ENCODE measurements around the gene ZBTB38.

ZBTB38 gene

DNA sequence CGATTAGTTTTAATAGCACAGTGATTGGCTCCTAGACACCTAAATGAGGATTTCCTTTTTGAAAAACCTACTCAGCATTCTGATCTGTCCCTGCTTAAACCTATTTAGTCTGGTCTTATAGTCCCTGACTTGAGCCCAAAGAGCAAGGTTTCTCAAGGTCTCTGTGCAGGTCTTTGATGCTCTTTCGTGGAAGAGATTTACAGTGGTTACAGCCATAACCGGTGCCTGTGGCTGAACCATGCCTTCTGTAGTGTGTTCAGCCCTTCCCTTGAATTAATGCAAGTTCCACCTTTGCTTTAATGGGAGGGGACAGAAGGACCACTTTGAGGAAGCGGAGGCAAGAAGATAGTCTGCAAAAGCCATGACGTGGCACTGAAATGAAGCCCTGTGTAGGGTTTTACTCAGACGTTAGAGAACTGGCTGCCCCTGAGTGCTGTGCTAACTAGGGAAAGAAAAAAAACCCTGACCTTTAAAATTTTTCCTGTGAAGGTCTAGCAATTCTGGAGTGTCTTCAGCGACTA is 43.0 kb downstream of the ZBTB38 start:
- no CpG with 5 or more reads among the region's 7 CpGs for WGBS, 2 donors (ENCODE audit: extremely low coverage in 2 of 2, insufficient read length in 2 of 2, insufficient replicate concordance in 1 of 2)
- H2BK15ac ChIP-seq (ENCODE audit: low read length) = no peak overlapping the region
- H3K4ac ChIP-seq (ENCODE audit: low read length) = no peak overlapping the region

DNA sequence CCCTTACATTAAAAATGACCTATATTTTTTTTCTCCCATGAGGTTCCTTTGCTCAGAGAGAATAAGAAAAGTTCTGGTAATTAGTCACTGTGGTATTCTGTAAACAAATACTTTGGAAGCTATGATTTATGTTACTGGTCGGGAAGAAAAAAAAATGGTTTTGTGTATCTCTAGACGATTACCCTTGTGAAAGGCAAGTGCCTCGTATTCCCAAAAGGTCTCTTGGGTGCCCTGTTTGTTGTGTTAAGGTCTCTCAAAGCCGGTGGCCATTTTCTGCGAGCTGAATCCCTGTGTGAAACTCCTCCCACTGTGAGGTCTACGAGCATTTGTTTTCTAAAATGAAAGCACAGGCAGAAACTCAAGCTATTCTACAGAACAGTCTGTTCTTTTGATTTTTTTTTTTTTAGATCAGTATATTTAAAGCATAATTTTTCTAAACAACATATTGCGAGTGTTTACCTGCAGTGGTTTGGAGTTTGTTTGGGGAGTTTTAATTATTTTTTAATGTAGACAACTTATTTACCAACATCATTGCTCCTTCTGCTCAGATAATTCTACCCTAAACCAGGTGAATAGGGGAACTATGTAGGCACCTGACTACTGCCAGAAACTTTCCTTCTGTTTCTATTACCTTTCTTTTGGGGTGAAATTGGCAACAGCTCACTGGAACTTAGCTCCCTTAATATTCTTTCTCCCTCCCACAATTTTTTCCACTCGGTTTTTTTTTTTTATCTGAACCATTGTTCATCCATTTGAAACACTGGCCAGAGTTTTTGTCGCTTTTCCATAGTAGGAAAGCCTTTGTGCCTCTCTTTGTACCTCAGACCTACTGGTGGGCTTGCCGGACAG is 44.0 kb downstream of the ZBTB38 start:
- whole genome bisulfite sequencing, 2 donors (ENCODE audit: extremely low coverage in 2 of 2, insufficient read length in 2 of 2, insufficient replicate concordance in 1 of 2) = no CpG with 5 or more reads among the region's 10 CpGs
- Histone ChIP-seq H3K4me3 (ENCODE audit: low read length in 2 of 2) (no peak overlapping the region), H2AK5ac (ENCODE audit: low read depth, low read length) (no peak overlapping the region), H3K4ac (ENCODE audit: low read length) (no peak overlapping the region), H2AFZ (ENCODE audit: low read length) (peak overlapping the region; percentile 48), H2BK5ac (ENCODE audit: low read length) (no peak overlapping the region), H2BK15ac (ENCODE audit: low read length) (no peak overlapping the region), H4K91ac (ENCODE audit: low read depth, low read length, poor library complexity) (no peak overlapping the region), H3K79me1 (ENCODE audit: low read depth, low read length) (no peaks in the 10 kb centered on the region), H3K9me3 (replicated peaks in 1 of 2; ENCODE audit: control insufficient read depth in 2 of 2, insufficient read depth in 1 of 2, low read depth in 1 of 2, low read length in 2 of 2) (no peaks in the 10 kb centered on the region), H3K18ac (ENCODE audit: low read length) (no peak overlapping the region), H3K9ac (ENCODE audit: low read depth, low read length, poor library complexity) (no peak overlapping the region), H3K4me2 (ENCODE audit: insufficient read depth, low read length, poor library complexity, severe bottlenecking) (no peak overlapping the region), H3K4me1 (ENCODE audit: control insufficient read depth in 2 of 2, insufficient read depth in 1 of 2, low read depth in 1 of 2, low read length in 2 of 2) (peaks cover 2 to 7% of the 10 kb centered on the region in 2 donors), H3K36me3 (replicated peaks in 1 of 2; ENCODE audit: control insufficient read depth in 2 of 2, insufficient read depth in 2 of 2, low read length in 2 of 2) (peaks cover 1 to 16% of the 10 kb centered on the region in 2 donors), H3K27ac (replicated peaks; ENCODE audit: low read length) (no peak overlapping the region), H2BK120ac (ENCODE audit: low read depth, low read length) (no peak overlapping the region), H4K8ac (ENCODE audit: low read depth, low read length) (no peak overlapping the region), H3K27me3 (ENCODE audit: control insufficient read depth in 3 of 3, insufficient read depth in 3 of 3, low read depth in 1 of 3, low read length in 3 of 3) (no peaks in the 10 kb centered on the region), H3K14ac (ENCODE audit: low read length) (no peak overlapping the region), H3K23ac (ENCODE audit: low read depth, low read length, poor library complexity) (no peak overlapping the region), H2BK12ac (ENCODE audit: low read length) (no peak overlapping the region)
- no peak for DNase-seq (ENCODE audit: low spot score)

More for the DNA sequence above, 43.0 kb downstream of the ZBTB38 start:
- no peak overlapping the region for H2AK5ac ChIP-seq (ENCODE audit: low read depth, low read length)
- H3K79me1 ChIP-seq (ENCODE audit: low read depth, low read length) = no peaks in the 10 kb centered on the region
- H3K4me1 ChIP-seq (ENCODE audit: control insufficient read depth in 2 of 2, insufficient read depth in 1 of 2, low read depth in 1 of 2, low read length in 2 of 2) = peaks cover 2 to 7% of the 10 kb centered on the region in 2 donors
- H3K9ac ChIP-seq (ENCODE audit: low read depth, low read length, poor library complexity) = no peak overlapping the region
- no peak overlapping the region for H3K14ac ChIP-seq (ENCODE audit: low read length)
- DNase-seq (ENCODE audit: low spot score) = no peak
- H4K91ac ChIP-seq (ENCODE audit: low read depth, low read length, poor library complexity) = no peak overlapping the region
- H3K27me3 ChIP-seq (ENCODE audit: control insufficient read depth in 3 of 3, insufficient read depth in 3 of 3, low read depth in 1 of 3, low read length in 3 of 3) = peaks cover 0 to under 1% (median 0%) of the 10 kb centered on the region in 3 experiments
- no peak overlapping the region for H2BK120ac ChIP-seq (ENCODE audit: low read depth, low read length)
- H3K27ac ChIP-seq (replicated peaks; ENCODE audit: low read length) = no peak overlapping the region
- no peak overlapping the region for H3K4me3 ChIP-seq (ENCODE audit: low read length in 2 of 2)
- no peak overlapping the region for H3K4me2 ChIP-seq (ENCODE audit: insufficient read depth, low read length, poor library complexity, severe bottlenecking)
- no peaks in the 10 kb centered on the region for H3K9me3 ChIP-seq (replicated peaks in 1 of 2; ENCODE audit: control insufficient read depth in 2 of 2, insufficient read depth in 1 of 2, low read depth in 1 of 2, low read length in 2 of 2)
- no peak overlapping the region for H3K23ac ChIP-seq (ENCODE audit: low read depth, low read length, poor library complexity)
- H2BK5ac ChIP-seq (ENCODE audit: low read length) = no peak overlapping the region
- peaks cover 1 to 20% of the 10 kb centered on the region in 2 donors for H3K36me3 ChIP-seq (replicated peaks in 1 of 2; ENCODE audit: control insufficient read depth in 2 of 2, insufficient read depth in 2 of 2, low read length in 2 of 2)
- no peak overlapping the region for H3K18ac ChIP-seq (ENCODE audit: low read length)
- no peak overlapping the region for H2AFZ ChIP-seq (ENCODE audit: low read length)
- H4K8ac ChIP-seq (ENCODE audit: low read depth, low read length) = no peak overlapping the region
- H2BK12ac ChIP-seq (ENCODE audit: low read length) = no peak overlapping the region

DNA sequence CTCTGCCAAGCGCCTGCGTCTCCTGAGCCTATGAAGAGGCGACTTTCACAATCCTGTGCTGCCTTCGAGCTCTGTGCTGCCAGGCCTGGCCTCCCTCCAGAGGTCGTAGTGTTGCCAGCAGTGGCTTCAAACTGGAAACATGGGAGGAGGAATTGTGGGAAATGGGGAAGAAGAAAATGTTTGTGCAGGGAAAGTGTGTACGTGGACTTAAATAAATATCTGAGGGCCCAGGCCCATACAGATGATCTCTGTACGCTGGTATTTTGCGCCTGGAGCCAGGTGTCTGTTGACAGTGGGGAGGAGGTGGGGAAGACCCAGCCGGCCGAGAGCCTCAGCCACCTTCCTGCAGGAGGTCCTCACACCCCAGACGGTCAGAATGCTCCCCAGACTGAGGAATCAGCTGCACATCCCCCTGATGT is 44.6 kb downstream of the ZBTB38 start:
- Histone ChIP-seq H3K27me3 (ENCODE audit: control insufficient read depth in 3 of 3, insufficient read depth in 3 of 3, low read depth in 1 of 3, low read length in 3 of 3) (no peaks in the 10 kb centered on the region), H3K4me1 (ENCODE audit: control insufficient read depth in 2 of 2, insufficient read depth in 1 of 2, low read depth in 1 of 2, low read length in 2 of 2) (peaks cover 2 to 7% of the 10 kb centered on the region in 2 donors), H3K9ac (ENCODE audit: low read depth, low read length, poor library complexity) (no peak overlapping the region), H3K4me2 (ENCODE audit: insufficient read depth, low read length, poor library complexity, severe bottlenecking) (no peak overlapping the region), H4K91ac (ENCODE audit: low read depth, low read length, poor library complexity) (no peak overlapping the region), H3K23ac (ENCODE audit: low read depth, low read length, poor library complexity) (no peak overlapping the region), H3K4me3 (ENCODE audit: low read length in 2 of 2) (no peak overlapping the region), H3K18ac (ENCODE audit: low read length) (peak overlapping the region; percentile 27), H2BK12ac (ENCODE audit: low read length) (peak overlapping the region; percentile 51), H3K4ac (ENCODE audit: low read length) (no peak overlapping the region), H2BK5ac (ENCODE audit: low read length) (no peak overlapping the region), H3K27ac (replicated peaks; ENCODE audit: low read length) (no peak overlapping the region), H2AK5ac (ENCODE audit: low read depth, low read length) (no peak overlapping the region), H3K79me1 (ENCODE audit: low read depth, low read length) (no peaks in the 10 kb centered on the region), H2BK120ac (ENCODE audit: low read depth, low read length) (no peak overlapping the region), H2BK15ac (ENCODE audit: low read length) (no peak overlapping the region), H2AFZ (ENCODE audit: low read length) (no peak overlapping the region), H3K14ac (ENCODE audit: low read length) (no peak overlapping the region), H3K9me3 (replicated peaks in 1 of 2; ENCODE audit: control insufficient read depth in 2 of 2, insufficient read depth in 1 of 2, low read depth in 1 of 2, low read length in 2 of 2) (no peaks in the 10 kb centered on the region), H4K8ac (ENCODE audit: low read depth, low read length) (no peak overlapping the region), H3K36me3 (replicated peaks in 1 of 2; ENCODE audit: control insufficient read depth in 2 of 2, insufficient read depth in 2 of 2, low read length in 2 of 2) (peaks cover 1 to 16% of the 10 kb centered on the region in 2 donors)
- DNase-seq (ENCODE audit: low spot score) = no peak
- no CpG with 5 or more reads among the region's 11 CpGs for WGBS, 2 donors (ENCODE audit: extremely low coverage in 2 of 2, insufficient read length in 2 of 2, insufficient replicate concordance in 1 of 2)

DNA sequence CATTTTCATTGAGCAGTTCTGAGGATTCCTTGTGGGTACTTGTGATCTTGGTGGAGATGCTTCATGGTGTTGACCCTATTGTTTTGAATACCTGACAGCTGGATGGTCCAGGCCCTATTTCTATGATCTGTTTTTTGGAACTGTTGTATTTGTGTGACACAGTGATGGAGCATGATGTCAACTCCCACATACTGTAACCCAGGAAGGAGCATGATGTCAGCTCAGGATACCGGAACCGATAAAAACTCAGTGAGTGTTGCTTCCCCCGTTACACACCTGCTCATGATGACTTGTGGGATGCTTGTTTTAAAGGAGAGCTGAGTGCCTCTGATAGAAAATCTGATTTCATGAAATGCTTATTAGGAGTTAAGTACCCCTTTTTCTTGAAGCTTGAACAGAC is 45.1 kb downstream of the ZBTB38 start:
- Histone ChIP-seq H2BK5ac (ENCODE audit: low read length) (no peak overlapping the region), H3K79me1 (ENCODE audit: low read depth, low read length) (no peaks in the 10 kb centered on the region), H3K9ac (ENCODE audit: low read depth, low read length, poor library complexity) (no peak overlapping the region), H2BK120ac (ENCODE audit: low read depth, low read length) (no peak overlapping the region), H3K18ac (ENCODE audit: low read length) (no peak overlapping the region), H2AFZ (ENCODE audit: low read length) (no peak overlapping the region), H4K91ac (ENCODE audit: low read depth, low read length, poor library complexity) (no peak overlapping the region), H3K4ac (ENCODE audit: low read length) (no peak overlapping the region), H3K4me2 (ENCODE audit: insufficient read depth, low read length, poor library complexity, severe bottlenecking) (no peak overlapping the region), H3K27ac (replicated peaks; ENCODE audit: low read length) (no peak overlapping the region), H2AK5ac (ENCODE audit: low read depth, low read length) (no peak overlapping the region), H3K9me3 (replicated peaks in 1 of 2; ENCODE audit: control insufficient read depth in 2 of 2, insufficient read depth in 1 of 2, low read depth in 1 of 2, low read length in 2 of 2) (no peaks in the 10 kb centered on the region), H4K8ac (ENCODE audit: low read depth, low read length) (no peak overlapping the region), H3K23ac (ENCODE audit: low read depth, low read length, poor library complexity) (no peak overlapping the region), H3K4me3 (ENCODE audit: low read length in 2 of 2) (no peak overlapping the region), H3K27me3 (ENCODE audit: control insufficient read depth in 3 of 3, insufficient read depth in 3 of 3, low read depth in 1 of 3, low read length in 3 of 3) (no peaks in the 10 kb centered on the region), H2BK15ac (ENCODE audit: low read length) (no peak overlapping the region), H3K4me1 (ENCODE audit: control insufficient read depth in 2 of 2, insufficient read depth in 1 of 2, low read depth in 1 of 2, low read length in 2 of 2) (peaks cover 2 to 7% of the 10 kb centered on the region in 2 donors), H3K14ac (ENCODE audit: low read length) (no peak overlapping the region), H3K36me3 (replicated peaks in 1 of 2; ENCODE audit: control insufficient read depth in 2 of 2, insufficient read depth in 2 of 2, low read length in 2 of 2) (peaks cover 1 to 18% of the 10 kb centered on the region in 2 donors), H2BK12ac (ENCODE audit: low read length) (no peak overlapping the region)
- WGBS, 2 donors (ENCODE audit: extremely low coverage in 2 of 2, insufficient read length in 2 of 2, insufficient replicate concordance in 1 of 2) = no CpG with 5 or more reads among the region's 3 CpGs
- no peak for DNase-seq (ENCODE audit: low spot score)

All from neuronal stem cell (in vitro differentiated cells).